GM12873 (cell line): ENCODE data around the gene P2RY10.

Source experiments
- TF ChIP-seq, protein P1 (sequence below): IDR thresholded peaks from 2 replicates; pipeline ENCODE4 v1.5.1; 2012; ENCODE audit warnings: low read depth, mild to moderate bottlenecking, moderate library complexity, low read length, control low read depth; ENCODE audit not compliant: insufficient read depth; ENCODE audit errors: missing control alignments

P2RY10 gene

DNA sequence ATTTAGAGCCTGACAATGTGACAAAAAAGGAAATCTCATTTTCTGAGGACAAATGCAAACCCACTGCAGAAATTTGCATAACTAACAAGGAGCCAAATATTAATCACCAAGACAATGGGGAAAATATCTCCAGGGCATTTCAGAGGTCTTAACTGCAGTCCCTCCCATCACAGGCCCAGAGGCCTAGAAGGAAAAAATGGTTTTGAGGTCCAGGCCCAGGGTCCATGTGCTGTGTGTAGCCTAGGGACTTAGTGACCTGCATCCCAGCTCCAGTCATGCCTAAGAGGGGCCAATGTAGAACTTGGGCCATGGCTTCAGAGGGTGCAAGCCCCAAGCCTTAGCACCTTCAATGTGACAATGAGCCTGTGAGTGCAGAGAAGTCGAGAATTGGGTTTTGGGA lies 44.2 kb downstream of the P2RY10 start:
- TF ChIP-seq, protein P1, sequence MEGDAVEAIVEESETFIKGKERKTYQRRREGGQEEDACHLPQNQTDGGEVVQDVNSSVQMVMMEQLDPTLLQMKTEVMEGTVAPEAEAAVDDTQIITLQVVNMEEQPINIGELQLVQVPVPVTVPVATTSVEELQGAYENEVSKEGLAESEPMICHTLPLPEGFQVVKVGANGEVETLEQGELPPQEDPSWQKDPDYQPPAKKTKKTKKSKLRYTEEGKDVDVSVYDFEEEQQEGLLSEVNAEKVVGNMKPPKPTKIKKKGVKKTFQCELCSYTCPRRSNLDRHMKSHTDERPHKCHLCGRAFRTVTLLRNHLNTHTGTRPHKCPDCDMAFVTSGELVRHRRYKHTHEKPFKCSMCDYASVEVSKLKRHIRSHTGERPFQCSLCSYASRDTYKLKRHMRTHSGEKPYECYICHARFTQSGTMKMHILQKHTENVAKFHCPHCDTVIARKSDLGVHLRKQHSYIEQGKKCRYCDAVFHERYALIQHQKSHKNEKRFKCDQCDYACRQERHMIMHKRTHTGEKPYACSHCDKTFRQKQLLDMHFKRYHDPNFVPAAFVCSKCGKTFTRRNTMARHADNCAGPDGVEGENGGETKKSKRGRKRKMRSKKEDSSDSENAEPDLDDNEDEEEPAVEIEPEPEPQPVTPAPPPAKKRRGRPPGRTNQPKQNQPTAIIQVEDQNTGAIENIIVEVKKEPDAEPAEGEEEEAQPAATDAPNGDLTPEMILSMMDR: no peak

DNA sequence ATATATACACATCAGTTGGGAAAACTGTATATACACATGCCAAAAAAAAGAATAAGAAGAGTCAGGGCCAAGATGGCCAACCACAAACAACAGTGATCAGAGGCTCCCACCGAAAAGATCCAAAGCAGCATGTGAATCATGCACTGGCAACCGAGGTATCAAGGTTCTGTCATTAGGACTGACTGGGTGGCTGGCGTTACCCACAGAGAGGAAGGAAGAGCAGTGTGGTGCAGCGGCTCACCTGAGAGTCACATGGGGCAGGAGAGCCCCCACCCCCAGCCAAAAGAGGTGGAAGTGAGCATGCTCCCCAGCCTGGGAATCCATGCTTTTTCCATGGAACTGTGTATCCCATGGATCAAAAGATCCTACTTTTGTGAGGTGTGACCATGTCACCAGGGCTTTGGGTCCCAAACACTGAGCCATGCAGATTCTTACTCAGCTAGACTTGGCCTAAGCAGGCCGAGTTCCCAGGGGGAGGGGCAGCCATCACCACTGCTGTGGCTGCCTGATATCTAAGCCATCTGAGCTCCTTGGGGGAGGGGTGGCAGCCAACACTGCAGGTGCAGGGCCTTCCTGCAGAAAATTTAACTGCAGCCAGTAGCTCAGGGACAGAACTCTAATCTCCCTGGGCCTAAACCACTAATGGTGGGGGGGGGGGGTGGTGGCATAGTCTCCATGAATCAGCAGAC lies 52.8 kb downstream of the P2RY10 start:
- TF ChIP-seq, protein P1: no peak
